Measurements from ENCODE around the gene SDK1.

The SDK1 gene

DNA sequence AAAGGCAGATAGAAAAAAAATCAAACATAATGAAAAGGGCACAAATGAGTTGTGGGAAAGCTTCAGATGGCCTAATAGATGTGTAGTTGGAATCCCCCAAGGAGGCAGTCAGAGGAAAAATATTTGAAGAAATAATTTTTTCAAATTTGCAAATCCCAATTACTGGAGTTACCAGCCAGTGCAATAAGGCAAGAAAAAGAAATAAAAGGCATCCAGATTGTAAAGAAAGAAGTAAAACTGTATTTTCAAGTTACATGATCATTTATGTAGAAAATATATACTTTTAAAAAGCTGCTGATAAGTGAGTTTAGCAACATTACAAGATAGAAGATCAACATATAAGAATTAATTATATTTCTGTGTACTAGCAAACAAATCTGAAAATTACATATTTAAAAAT lies 329.0 kb downstream of the SDK1 start:
- TF ChIP-seq, protein P1, sequence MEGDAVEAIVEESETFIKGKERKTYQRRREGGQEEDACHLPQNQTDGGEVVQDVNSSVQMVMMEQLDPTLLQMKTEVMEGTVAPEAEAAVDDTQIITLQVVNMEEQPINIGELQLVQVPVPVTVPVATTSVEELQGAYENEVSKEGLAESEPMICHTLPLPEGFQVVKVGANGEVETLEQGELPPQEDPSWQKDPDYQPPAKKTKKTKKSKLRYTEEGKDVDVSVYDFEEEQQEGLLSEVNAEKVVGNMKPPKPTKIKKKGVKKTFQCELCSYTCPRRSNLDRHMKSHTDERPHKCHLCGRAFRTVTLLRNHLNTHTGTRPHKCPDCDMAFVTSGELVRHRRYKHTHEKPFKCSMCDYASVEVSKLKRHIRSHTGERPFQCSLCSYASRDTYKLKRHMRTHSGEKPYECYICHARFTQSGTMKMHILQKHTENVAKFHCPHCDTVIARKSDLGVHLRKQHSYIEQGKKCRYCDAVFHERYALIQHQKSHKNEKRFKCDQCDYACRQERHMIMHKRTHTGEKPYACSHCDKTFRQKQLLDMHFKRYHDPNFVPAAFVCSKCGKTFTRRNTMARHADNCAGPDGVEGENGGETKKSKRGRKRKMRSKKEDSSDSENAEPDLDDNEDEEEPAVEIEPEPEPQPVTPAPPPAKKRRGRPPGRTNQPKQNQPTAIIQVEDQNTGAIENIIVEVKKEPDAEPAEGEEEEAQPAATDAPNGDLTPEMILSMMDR (IDR thresholded peaks at IDR 0.05; ENCODE audit: low read depth, low read length, missing control alignments): no peak
- H3K4me3 ChIP-seq (replicated peaks; ENCODE audit: low read depth, low read length): no peak overlapping the region
- DNase-seq (ENCODE audit: extremely low read depth, low read depth): no peak

DNA sequence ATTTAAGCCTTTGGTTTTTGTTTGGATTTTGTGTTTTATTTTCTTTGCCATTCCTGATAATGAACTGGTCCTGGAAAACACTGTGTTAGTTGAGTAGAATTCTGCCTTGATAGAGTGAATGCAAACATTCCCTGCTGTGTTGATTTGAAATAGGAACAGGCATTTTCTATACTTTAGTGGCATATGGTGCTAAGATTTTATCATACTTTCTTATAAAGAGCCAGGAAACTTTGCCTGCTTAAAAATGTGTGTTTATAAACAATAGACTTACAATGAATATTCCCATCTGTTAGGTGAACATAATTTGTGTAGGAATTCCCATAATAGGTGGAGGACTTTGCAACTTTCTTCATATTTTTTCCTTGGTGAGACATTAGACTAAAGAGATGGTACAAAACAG lies 333.3 kb downstream of the SDK1 start:
- H3K4me3 ChIP-seq (replicated peaks; ENCODE audit: low read depth, low read length): no peak overlapping the region
- no peak for DNase-seq (ENCODE audit: extremely low read depth, low read depth)
- TF ChIP-seq, protein P1 (IDR thresholded peaks at IDR 0.05; ENCODE audit: low read depth, low read length, missing control alignments): no peak

DNA sequence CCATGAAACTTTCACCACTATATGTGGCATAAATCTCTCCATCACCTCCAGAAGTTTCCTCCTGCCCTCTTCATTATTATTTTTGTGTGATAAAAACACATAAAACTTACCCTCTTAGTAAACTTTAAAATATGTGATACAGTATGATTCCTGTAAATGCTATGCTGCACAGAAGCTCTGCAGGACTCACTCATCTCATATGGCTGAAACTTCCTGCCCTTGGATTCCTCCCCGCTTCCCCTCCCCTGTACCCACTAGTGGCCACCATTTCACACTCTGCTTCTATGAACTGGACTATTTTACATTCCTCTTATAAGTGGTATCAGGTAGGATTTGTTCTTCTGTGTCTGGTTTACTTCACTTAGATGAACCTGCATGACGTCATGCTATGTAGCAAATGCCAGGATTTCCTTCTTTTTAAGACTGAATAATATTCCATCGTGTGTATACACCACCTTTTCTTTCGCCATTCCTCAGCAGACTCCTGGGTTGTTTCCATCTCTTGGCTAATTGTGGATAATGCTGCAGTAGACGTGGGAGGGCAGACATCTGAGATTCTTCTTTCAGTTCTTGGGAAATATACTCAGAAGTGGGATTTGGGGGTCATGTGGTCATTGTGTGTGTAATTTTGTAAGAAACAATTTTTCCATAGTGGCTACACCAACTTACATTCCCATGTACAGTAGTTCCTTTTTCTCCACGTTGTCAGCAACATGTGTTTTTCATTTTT lies 335.2 kb downstream of the SDK1 start:
- TF ChIP-seq, protein P1 (IDR thresholded peaks at IDR 0.05; ENCODE audit: low read depth, low read length, missing control alignments): no peak
- DNase-seq (ENCODE audit: extremely low read depth, low read depth): no peak
- no peak overlapping the region for H3K4me3 ChIP-seq (replicated peaks; ENCODE audit: low read depth, low read length)

DNA sequence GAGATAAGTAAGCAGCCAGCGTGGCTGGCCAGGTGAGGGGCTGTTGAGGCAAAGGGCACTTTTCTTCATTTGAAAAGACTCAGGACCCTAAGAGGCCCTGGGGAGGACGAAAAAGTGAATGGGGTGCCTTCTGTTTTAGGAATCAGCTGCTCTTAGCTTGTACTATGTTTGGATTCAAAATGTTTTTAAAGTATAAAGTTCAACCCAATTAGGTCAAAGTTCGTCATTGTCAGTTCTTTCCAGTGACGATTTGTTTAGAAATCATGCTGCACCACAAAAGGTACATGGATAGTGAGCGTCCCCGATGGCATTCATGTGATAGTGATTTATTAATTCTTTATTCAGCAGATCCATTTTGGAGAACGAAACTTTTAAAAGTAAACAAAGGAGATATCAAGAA lies 338.2 kb downstream of the SDK1 start:
- no peak for DNase-seq (ENCODE audit: extremely low read depth, low read depth)
- H3K4me3 ChIP-seq (replicated peaks; ENCODE audit: low read depth, low read length): no peak overlapping the region
- TF ChIP-seq, protein P1 (IDR thresholded peaks at IDR 0.05; ENCODE audit: low read depth, low read length, missing control alignments): no peak

DNA sequence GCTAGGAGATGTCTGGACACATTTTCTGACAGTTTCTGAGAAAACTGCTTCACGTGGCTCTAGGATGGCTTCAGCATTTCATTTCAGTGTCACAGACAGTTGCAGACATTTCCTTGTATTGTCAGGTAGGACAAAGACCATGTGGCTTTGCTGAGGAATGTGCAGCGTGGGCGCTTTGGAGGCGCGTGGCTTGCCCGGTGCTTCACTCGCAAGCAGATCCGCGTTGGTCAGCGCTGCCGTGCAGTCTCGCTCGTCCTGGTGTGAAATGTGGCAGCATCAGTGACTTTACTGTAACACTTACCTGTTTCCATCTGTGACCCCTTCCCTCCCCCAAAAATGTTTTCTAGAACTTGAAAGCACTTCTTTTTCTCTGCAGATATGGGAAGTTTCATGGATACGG lies 340.5 kb downstream of the SDK1 start:
- no peak for DNase-seq (ENCODE audit: extremely low read depth, low read depth)
- TF ChIP-seq, protein P1 (IDR thresholded peaks at IDR 0.05; ENCODE audit: low read depth, low read length, missing control alignments): no peak
- no peak overlapping the region for H3K4me3 ChIP-seq (replicated peaks; ENCODE audit: low read depth, low read length)

DNA sequence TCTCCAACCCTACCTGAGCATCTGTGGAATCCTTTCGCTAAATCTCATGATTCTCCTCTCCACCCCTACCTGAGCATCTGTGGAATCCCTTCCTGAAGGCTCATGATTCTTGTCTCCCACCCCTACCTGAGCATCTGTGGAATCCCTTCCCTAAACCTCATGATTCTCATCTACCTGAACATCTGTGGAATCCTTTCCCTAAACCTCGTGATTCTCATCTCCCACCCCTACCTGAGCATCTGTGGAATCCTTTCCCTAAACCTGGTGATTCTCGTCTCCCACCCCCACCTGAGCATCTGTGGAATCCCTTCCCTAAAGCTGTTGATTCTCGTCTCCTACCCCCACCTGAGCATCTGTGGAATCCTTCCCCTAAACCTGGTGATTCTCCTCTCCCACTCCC lies 342.0 kb downstream of the SDK1 start:
- no peak overlapping the region for H3K4me3 ChIP-seq (replicated peaks; ENCODE audit: low read depth, low read length)
- TF ChIP-seq, protein P1 (IDR thresholded peaks at IDR 0.05; ENCODE audit: low read depth, low read length, missing control alignments): no peak
- no peak for DNase-seq (ENCODE audit: extremely low read depth, low read depth)

DNA sequence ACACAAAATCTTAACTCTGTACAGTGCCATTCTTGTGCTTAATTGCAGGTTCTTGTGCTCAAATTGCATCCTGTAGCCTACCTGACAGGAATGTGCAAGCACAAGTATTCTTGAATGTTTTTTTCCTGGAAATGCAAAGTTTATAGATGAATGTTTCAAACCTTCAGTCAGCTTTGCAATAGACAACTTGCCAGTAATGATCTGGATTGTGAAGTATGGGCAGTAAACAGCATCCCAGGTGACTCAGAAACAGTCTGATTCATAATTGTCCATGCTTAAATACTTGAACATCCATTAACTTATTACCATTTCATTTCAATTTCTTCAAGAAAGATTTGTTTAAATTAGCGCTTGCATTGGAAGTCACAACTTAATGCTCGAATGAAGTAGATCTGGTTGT lies 347.2 kb downstream of the SDK1 start:
- TF ChIP-seq, protein P1 (IDR thresholded peaks at IDR 0.05; ENCODE audit: low read depth, low read length, missing control alignments): no peak
- no peak for DNase-seq (ENCODE audit: extremely low read depth, low read depth)
- H3K4me3 ChIP-seq (replicated peaks; ENCODE audit: low read depth, low read length): no peak overlapping the region
